Measurements from ENCODE around the gene ADTRP. TPM values are rescaled to one million over a fixed set of nuclear protein-coding genes. Genes with fewer than 3 reads are reported as not detected.

The ADTRP gene
- total and polyA plus RNA-seq, 2 experiments from 2014 or later = not detected

DNA sequence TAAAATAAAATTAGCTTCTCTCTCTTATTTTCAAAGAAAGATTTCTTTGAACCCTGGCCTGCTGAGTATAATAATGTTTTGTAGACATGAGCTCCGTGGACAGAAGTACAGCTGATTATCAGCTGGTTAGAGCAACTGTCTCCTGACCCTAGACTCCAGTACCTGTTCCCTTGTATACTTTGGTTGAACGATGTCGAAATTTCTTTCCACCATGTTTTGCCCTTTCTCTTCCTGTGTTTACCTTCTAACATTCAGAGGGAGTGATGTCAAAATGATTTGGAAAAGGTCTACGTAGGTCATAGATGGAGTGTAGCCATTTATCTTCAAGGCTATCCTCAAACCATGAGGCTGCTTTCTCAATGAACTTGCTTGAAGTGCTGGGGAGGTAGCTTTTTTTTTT, 16.8 kb upstream of the ADTRP start:
- Histone ChIP-seq H3K4me3 (no peak overlapping the region), H3K27ac (no peak overlapping the region), H3K36me3 (no peaks in the 10 kb centered on the region), H3K9me3 (ENCODE audit: low read depth) (no peaks in the 10 kb centered on the region), H3K27me3 (no peaks in the 10 kb centered on the region), H3K4me1 (ENCODE audit: low read depth) (no peaks in the 10 kb centered on the region)
- TF ChIP-seq, protein P1, sequence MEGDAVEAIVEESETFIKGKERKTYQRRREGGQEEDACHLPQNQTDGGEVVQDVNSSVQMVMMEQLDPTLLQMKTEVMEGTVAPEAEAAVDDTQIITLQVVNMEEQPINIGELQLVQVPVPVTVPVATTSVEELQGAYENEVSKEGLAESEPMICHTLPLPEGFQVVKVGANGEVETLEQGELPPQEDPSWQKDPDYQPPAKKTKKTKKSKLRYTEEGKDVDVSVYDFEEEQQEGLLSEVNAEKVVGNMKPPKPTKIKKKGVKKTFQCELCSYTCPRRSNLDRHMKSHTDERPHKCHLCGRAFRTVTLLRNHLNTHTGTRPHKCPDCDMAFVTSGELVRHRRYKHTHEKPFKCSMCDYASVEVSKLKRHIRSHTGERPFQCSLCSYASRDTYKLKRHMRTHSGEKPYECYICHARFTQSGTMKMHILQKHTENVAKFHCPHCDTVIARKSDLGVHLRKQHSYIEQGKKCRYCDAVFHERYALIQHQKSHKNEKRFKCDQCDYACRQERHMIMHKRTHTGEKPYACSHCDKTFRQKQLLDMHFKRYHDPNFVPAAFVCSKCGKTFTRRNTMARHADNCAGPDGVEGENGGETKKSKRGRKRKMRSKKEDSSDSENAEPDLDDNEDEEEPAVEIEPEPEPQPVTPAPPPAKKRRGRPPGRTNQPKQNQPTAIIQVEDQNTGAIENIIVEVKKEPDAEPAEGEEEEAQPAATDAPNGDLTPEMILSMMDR (IDR thresholded peaks at IDR 0.05; ENCODE audit: low read depth, low read length) = no peak
- no peak for DNase-seq (ENCODE audit: low read depth in 1 of 2, low spot score in 1 of 2)

GRCh38 chr6:11793277-11793676, 14.7 kb upstream of the ADTRP start:
- no peak for DNase-seq (ENCODE audit: low read depth in 1 of 2, low spot score in 1 of 2)
- no peak overlapping the region for H3K27ac ChIP-seq
- no peaks in the 10 kb centered on the region for H3K27me3 ChIP-seq
- H3K36me3 ChIP-seq = no peaks in the 10 kb centered on the region
- H3K4me1 ChIP-seq (ENCODE audit: low read depth) = no peaks in the 10 kb centered on the region
- no peak overlapping the region for H3K4me3 ChIP-seq
- TF ChIP-seq, protein P1 (IDR thresholded peaks at IDR 0.05; ENCODE audit: low read depth, low read length) = no peak
- no peaks in the 10 kb centered on the region for H3K9me3 ChIP-seq (ENCODE audit: low read depth)

DNA sequence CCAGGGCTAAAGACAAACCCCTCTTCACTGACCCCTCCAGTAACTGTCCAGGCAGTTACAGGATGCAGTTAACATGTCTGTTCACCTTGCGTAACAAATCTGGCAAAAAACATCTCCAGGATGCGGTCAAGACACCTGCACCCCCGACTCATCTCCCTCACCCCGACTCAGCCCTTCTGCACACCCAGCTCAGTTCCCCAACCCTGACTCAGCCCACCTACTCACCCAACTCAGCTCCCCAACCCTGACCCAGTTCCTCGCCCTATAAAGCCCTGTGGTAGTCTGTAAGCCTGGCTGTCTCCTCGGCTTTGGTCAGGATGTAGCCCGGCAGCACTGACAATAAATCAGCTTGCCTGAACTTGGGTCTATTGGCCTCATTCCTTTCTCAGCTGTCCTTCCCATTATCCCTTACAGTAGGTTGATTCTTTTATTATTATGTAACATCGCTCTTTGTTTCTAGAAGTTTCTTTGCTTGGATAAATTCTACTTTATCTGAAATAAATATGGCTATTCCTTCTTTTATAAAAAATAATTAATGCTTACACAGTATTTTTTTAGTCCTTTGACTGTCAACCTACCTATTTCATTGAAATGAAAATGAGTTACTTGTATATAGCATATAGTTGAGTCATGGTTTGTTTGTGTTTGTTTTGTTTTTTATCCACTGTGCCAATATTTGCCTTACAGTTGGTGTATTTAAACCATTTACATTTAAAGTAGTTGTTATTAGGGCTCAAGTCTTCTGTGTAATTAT, 12.9 kb upstream of the ADTRP start:
- Histone ChIP-seq H3K27me3 (no peaks in the 10 kb centered on the region), H3K27ac (no peak overlapping the region), H3K4me3 (no peak overlapping the region), H3K9me3 (ENCODE audit: low read depth) (no peaks in the 10 kb centered on the region), H3K4me1 (ENCODE audit: low read depth) (no peaks in the 10 kb centered on the region), H3K36me3 (no peaks in the 10 kb centered on the region)
- no peak for DNase-seq (ENCODE audit: low read depth in 1 of 2, low spot score in 1 of 2)
- TF ChIP-seq, protein P1 (IDR thresholded peaks at IDR 0.05; ENCODE audit: low read depth, low read length) = no peak

- H3K4me3 ChIP-seq = no peak overlapping the region
- no peak overlapping the region for H3K27ac ChIP-seq
- TF ChIP-seq, protein P1 (IDR thresholded peaks at IDR 0.05; ENCODE audit: low read depth, low read length) = no peak
- H3K27me3 ChIP-seq = no peaks in the 10 kb centered on the region
- H3K9me3 ChIP-seq (ENCODE audit: low read depth) = no peaks in the 10 kb centered on the region
- peak in 1 of 2 donors; percentile 33 for DNase-seq (ENCODE audit: low read depth in 1 of 2, low spot score in 1 of 2)
- H3K36me3 ChIP-seq = no peaks in the 10 kb centered on the region
- no peaks in the 10 kb centered on the region for H3K4me1 ChIP-seq (ENCODE audit: low read depth)
Observed at GRCh38 chr6:11789744-11790143, 11.1 kb upstream of the ADTRP start.

DNA sequence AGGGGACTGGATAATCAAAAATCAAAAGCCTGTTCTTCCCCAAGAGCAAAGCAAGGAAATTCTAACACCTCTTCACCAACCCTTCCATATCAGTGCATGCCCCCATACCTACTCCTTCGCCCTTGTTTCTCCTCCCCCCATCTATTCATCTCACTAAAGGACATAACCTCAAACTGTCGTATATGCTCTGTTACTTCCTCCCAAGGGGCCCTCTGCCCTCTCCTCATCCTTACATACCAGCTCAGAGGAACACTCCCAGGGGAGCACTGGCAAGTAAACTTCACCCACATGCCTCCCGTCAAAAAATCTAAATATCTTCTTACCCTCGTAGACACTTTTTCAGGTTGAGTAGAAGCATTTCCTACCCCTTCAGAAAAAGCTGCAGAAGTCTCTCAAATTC, 9.4 kb upstream of the ADTRP start:
- Histone ChIP-seq H3K27ac (no peak overlapping the region), H3K4me3 (no peak overlapping the region), H3K9me3 (ENCODE audit: low read depth) (no peaks in the 10 kb centered on the region), H3K36me3 (no peaks in the 10 kb centered on the region), H3K27me3 (no peaks in the 10 kb centered on the region), H3K4me1 (ENCODE audit: low read depth) (no peaks in the 10 kb centered on the region)
- TF ChIP-seq, protein P1 (IDR thresholded peaks at IDR 0.05; ENCODE audit: low read depth, low read length) = no peak
- no peak for DNase-seq (ENCODE audit: low read depth in 1 of 2, low spot score in 1 of 2)
